SK-N-SH (cell line): ENCODE measurements around the gene NOX5. TPM values are rescaled to one million over a fixed set of nuclear protein-coding genes. Genes with fewer than 3 reads are reported as not detected.

Experiments
- CTCF ChIA-PET: fragments of 300-600, 350-600 bp; formaldehyde crosslinking; extraction: SDS; loops from one replicate; lab custom pipeline; 2021; lab: Yijun Ruan, JAX
- POLR2A ChIA-PET: fragments of 350-600 bp; sonication (Branson Sonifier 250); formaldehyde crosslinking; extraction: SDS; loops from one replicate; lab custom pipeline; 2020; ENCODE audit warnings: antibody characterized with exemption, inconsistent platforms; lab: Yijun Ruan, JAX
- DNase-seq: peaks from one replicate; pipeline ENCODE4 v3.0.0; 2012
- H2AFZ ChIP-seq: fragments of 200-600 bp; sonication (generic); 2 replicates; pipeline ENCODE4 v1.8.1; 2016; ENCODE audit warnings: antibody characterized with exemption, mild to moderate bottlenecking, low read depth
- H3F3A ChIP-seq: fragments of 200-600 bp; sonication (generic); replicated peaks from 2 replicates; pipeline ENCODE3; 2016; ENCODE audit warnings: antibody characterized with exemption, mild to moderate bottlenecking; ENCODE audit not compliant: insufficient read depth
- H3K27ac ChIP-seq, 2 experiments: fragments of 200-500 bp in 1 of 2; fragments of 200-600 bp in 1 of 2; sonication (Bioruptor generic) in 1 of 2; sonication (generic), shearing (Covaris generic) in 1 of 2; 2 replicates each; pipeline versions ENCODE4 v1.5.1 to v1.6.1; 2014 to 2016; ENCODE audit warnings: low read depth in 2 of 2, inconsistent platforms in 1 of 2, low read length in 1 of 2, mild to moderate bottlenecking in 1 of 2, mixed read lengths in 1 of 2
- H3K27me3 ChIP-seq: fragments of 200-600 bp; sonication (generic), shearing (Covaris generic); 2 replicates; pipeline ENCODE4 v1.6.1; 2016; ENCODE audit warnings: mixed run types; ENCODE audit not compliant: insufficient read depth
- H3K36me3 ChIP-seq, 2 experiments: fragments of 200-500 bp in 1 of 2; fragments of 200-600 bp in 1 of 2; sonication (Bioruptor generic) in 1 of 2; sonication (generic) in 1 of 2; replicated peaks in 1 of 2; 2 replicates each; pipeline versions ENCODE3 to v1.5.1; 2014 to 2016; ENCODE audit warnings: low read length in 1 of 2, mild to moderate bottlenecking in 1 of 2; ENCODE audit not compliant: insufficient read depth in 2 of 2, control insufficient read depth in 1 of 2
- H3K4me1 ChIP-seq, 2 experiments: fragments of 200-500 bp in 1 of 2; fragments of 200-600 bp in 1 of 2; sonication (Bioruptor generic) in 1 of 2; sonication (generic), shearing (Covaris generic) in 1 of 2; 2 replicates each; pipeline versions ENCODE4 v1.5.1 to v1.6.1; 2014 to 2016; ENCODE audit warnings: low read depth in 1 of 2, low read length in 1 of 2, mixed run types in 1 of 2; ENCODE audit not compliant: insufficient read depth in 2 of 2, control insufficient read depth in 1 of 2
- H3K4me2 ChIP-seq: fragments of 200-600 bp; sonication (generic), shearing (Covaris generic); 2 replicates; pipeline ENCODE4 v1.6.1; 2017; ENCODE audit warnings: mixed run types
- H3K4me3 ChIP-seq, 2 experiments: fragments of 200-500 bp in 1 of 2; fragments of 200-600 bp in 1 of 2; sonication (Bioruptor generic) in 1 of 2; sonication (generic), shearing (Covaris generic) in 1 of 2; 2 replicates each; pipeline versions ENCODE4 v1.5.1 to v1.8.1; 2014 to 2016; ENCODE audit warnings: low read depth in 2 of 2, inconsistent platforms in 1 of 2, low read length in 1 of 2, mild to moderate bottlenecking in 1 of 2, mixed read lengths in 1 of 2, moderate library complexity in 1 of 2
- H3K79me2 ChIP-seq: fragments of 200-600 bp; sonication (generic); 2 replicates; pipeline ENCODE4 v1.8.1; 2017; ENCODE audit warnings: mild to moderate bottlenecking; ENCODE audit not compliant: insufficient read depth
- H3K9ac ChIP-seq: fragments of 200-600 bp; sonication (generic); 2 replicates; pipeline ENCODE4 v1.6.1; 2017; ENCODE audit warnings: mixed run types
- H3K9me2 ChIP-seq: fragments of 200-600 bp; sonication (generic); 2 replicates; pipeline ENCODE4 v1.6.1; 2017; ENCODE audit warnings: mixed run types
- H3K9me3 ChIP-seq: fragments of 200-600 bp; sonication (generic); 2 replicates; pipeline ENCODE4 v1.6.1; 2017; ENCODE audit warnings: mixed run types, mild to moderate bottlenecking, moderate library complexity
- H4K20me1 ChIP-seq: fragments of 200-600 bp; sonication (generic); 2 replicates; pipeline ENCODE4 v1.6.1; 2017; ENCODE audit warnings: mild to moderate bottlenecking, mixed run types; ENCODE audit not compliant: insufficient read depth
- FOSL2 ChIP-seq: IDR thresholded peaks from 2 replicates; pipeline ENCODE4 v1.4.0; 2012; ENCODE audit warnings: low read depth, mild to moderate bottlenecking, moderate library complexity, borderline replicate concordance
- FOXM1 ChIP-seq: IDR thresholded peaks from 2 replicates; pipeline ENCODE4 v1.4.0; 2012; ENCODE audit warnings: low read depth, mild to moderate bottlenecking
- GABPA ChIP-seq: IDR thresholded peaks from 2 replicates; pipeline ENCODE4 v1.4.0; 2012; ENCODE audit warnings: low read depth, mild to moderate bottlenecking
- IRF3 ChIP-seq: fragments of 150-350 bp; IDR thresholded peaks from 2 replicates; pipeline ENCODE4 v1.6.1; 2016; ENCODE audit warnings: mild to moderate bottlenecking, low read depth, low read length
- JUND ChIP-seq: IDR thresholded peaks from 2 replicates; pipeline ENCODE4 v1.4.0; 2012
- MAX ChIP-seq: IDR thresholded peaks from 2 replicates; pipeline ENCODE4 v1.4.0; 2012; ENCODE audit warnings: low read depth
- MEF2A ChIP-seq: IDR thresholded peaks from 2 replicates; pipeline ENCODE4 v1.4.0; 2012; ENCODE audit warnings: low read depth, borderline replicate concordance
- MXI1 ChIP-seq: IDR thresholded peaks from 2 replicates; pipeline ENCODE4 v1.6.1; 2012; ENCODE audit warnings: mild to moderate bottlenecking, low read depth, low read length, improper control_type of control experiment
- NFIC ChIP-seq: IDR thresholded peaks from 2 replicates; pipeline ENCODE4 v1.4.0; 2012; ENCODE audit warnings: borderline replicate concordance
- RAD21 ChIP-seq: IDR thresholded peaks from 2 replicates; pipeline ENCODE4 v1.6.1; 2012; ENCODE audit warnings: mild to moderate bottlenecking, low read length
- RCOR1 ChIP-seq: fragments of 150-350 bp; IDR thresholded peaks from 2 replicates; pipeline ENCODE4 v1.6.1; 2017; ENCODE audit warnings: antibody characterized with exemption, low read length
- REST ChIP-seq: IDR thresholded peaks from 2 replicates; pipeline ENCODE4 v1.6.1; 2012; ENCODE audit warnings: mild to moderate bottlenecking, low read depth, low read length, moderate library complexity
- SIN3A ChIP-seq: IDR thresholded peaks from 2 replicates; pipeline ENCODE4 v1.6.1; 2012; ENCODE audit warnings: low read depth, mild to moderate bottlenecking, low read length, moderate library complexity, borderline replicate concordance
- SMC3 ChIP-seq: IDR thresholded peaks from 2 replicates; pipeline ENCODE4 v1.6.1; 2012; ENCODE audit warnings: low read depth, low read length, improper control_type of control experiment
- USF2 ChIP-seq: fragments of 150-350 bp; IDR thresholded peaks from 2 replicates; pipeline ENCODE4 v1.6.1; 2017; ENCODE audit warnings: antibody characterized with exemption, low read length, low read depth, borderline replicate concordance
- WGBS: methylation state at CpG from one replicate; pipeline ENCODE4 v1.1.6; 2017; ENCODE audit warnings: low lambda C conversion rate; 5-methylcytosine and 5-hydroxymethylcytosine counted together
- polyA plus RNA-seq, 3 experiments: library from polyadenylated mRNA; depleted of rRNA; stranded (reverse); fragments of >200 nt; gene quantifications; 2 replicates each; pipeline ENCODE4 v1.2.3, GENCODE V29; 2012

Gene NOX5
- polyA plus RNA-seq, 1 of the 3 experiments (the other 2 are of a cell fraction): 0.05 TPM

GRCh38 chr15:69000725-69001503 lies 13.6 kb upstream of the NOX5 start:
- no peaks in the 10 kb centered on the region for H3F3A ChIP-seq
- 72% methylated on average over 4 of the region's 4 CpGs for WGBS
- no peak for DNase-seq
- ChIA-PET CTCF (interaction anchor here (1.1 to 2.4 kb wide), 4 partner anchors 11 to 30 kb away, joined by 3 to 7 read pairs (median 5); partner anchors contain the start of gene NOX5), POLR2A (no interaction called here)
- no peaks in the 10 kb centered on the region for H4K20me1 ChIP-seq
- no peaks in the 10 kb centered on the region for H3K9me2 ChIP-seq
- no peaks in the 10 kb centered on the region for H3K79me2 ChIP-seq
- no peaks in the 10 kb centered on the region for H3K9me3 ChIP-seq
- H3K4me3 ChIP-seq: no peak overlapping the region
- no peak overlapping the region for H2AFZ ChIP-seq
- no peak overlapping the region for H3K9ac ChIP-seq
- H3K27me3 ChIP-seq: no peaks in the 10 kb centered on the region
- no peaks in the 10 kb centered on the region for H3K36me3 ChIP-seq
- H3K4me1 ChIP-seq: peaks cover 0 to 9% of the 10 kb centered on the region in 2 experiments; a peak in 1 of 4 replicates
- H3K27ac ChIP-seq: no peak overlapping the region
- no peak overlapping the region for H3K4me2 ChIP-seq
- TF ChIP-seq FOXM1: no peak
- TF ChIP-seq RCOR1: no peak
- no peak for TF ChIP-seq SIN3A
- TF ChIP-seq REST: no peak
- no peak for TF ChIP-seq USF2
- TF ChIP-seq IRF3: no peak
- TF ChIP-seq MEF2A: no peak
- no peak for TF ChIP-seq GABPA
- TF ChIP-seq RAD21: no peak
- TF ChIP-seq NFIC: no peak
- TF ChIP-seq MAX: no peak
- no peak for TF ChIP-seq SMC3
- no peak for TF ChIP-seq FOSL2
- no peak for TF ChIP-seq MXI1
- no peak for TF ChIP-seq JUND
